Right renal pelvis (tissue), 4 donors: ENCODE measurements around the gene DDC. TPM values are rescaled to one million over a fixed set of nuclear protein-coding genes. Genes with fewer than 3 reads are reported as not detected.
"Not testable (repeated sequence)": the region's sequence is repeated elsewhere in the genome, so short reads cannot be mapped to it uniquely, and the experiment has no call there.

Experiments used
- DNase-seq, 4 donors: peaks; one replicate each; pipeline ENCODE4 v3.0.0-alpha.2; 2013; ENCODE audit warnings: low read depth in 4 of 4, low spot score in 3 of 4, missing footprints in 1 of 4
- polyA plus RNA-seq, 4 donors: library from polyadenylated mRNA; unstranded; fragments of 120-200 nt; gene quantifications; one replicate each; pipeline ENCODE4 v1.2.1, GENCODE V29; 2013; ENCODE audit not compliant: insufficient read length in 4 of 4

The DDC gene
- polyA plus RNA-seq, 4 donors: 83.2 to 113 (median 84.9) TPM

GRCh38 chr7:50529093-50529862 is 35.9 kb downstream of the DDC start:
- no peak for DNase-seq

- DNase-seq: no peak
These were observed 36.7 kb downstream of the DDC start for GRCh38 chr7:50528266-50529092.

- not testable (repeated sequence) for DNase-seq
These were observed 45.9 kb downstream of the DDC start for GRCh38 chr7:50519350-50519749.

GRCh38 chr7:50513166-50513871 is 51.9 kb downstream of the DDC start:
- DNase-seq: no peak

- DNase-seq: no peak
These were observed 52.8 kb downstream of the DDC start for GRCh38 chr7:50512384-50512783.

GRCh38 chr7:50509459-50509858 is 55.7 kb downstream of the DDC start:
- no peak for DNase-seq

- no peak for DNase-seq
These were observed 56.7 kb downstream of the DDC start for GRCh38 chr7:50508471-50508943.

GRCh38 chr7:50507898-50508470 is 57.2 kb downstream of the DDC start:
- DNase-seq: no peak

GRCh38 chr7:50505553-50506210 is 59.5 kb downstream of the DDC start:
- no peak for DNase-seq

- no peak for DNase-seq
These were observed 60.3 kb downstream of the DDC start for GRCh38 chr7:50504646-50505546.

GRCh38 chr7:50502947-50503346 is 62.3 kb downstream of the DDC start:
- DNase-seq: no peak

- DNase-seq: peak; percentile 16 to 36 (median 30)
These were observed 63.1 kb downstream of the DDC start for GRCh38 chr7:50502001-50502684.

GRCh38 chr7:50499092-50499491 is 66.1 kb downstream of the DDC start:
- DNase-seq: no peak

GRCh38 chr7:50497968-50498367 is 67.2 kb downstream of the DDC start:
- no peak for DNase-seq

GRCh38 chr7:50497068-50497642 is 68.0 kb downstream of the DDC start:
- DNase-seq: no peak

GRCh38 chr7:50496569-50496968 is 68.6 kb downstream of the DDC start:
- no peak for DNase-seq

GRCh38 chr7:50495746-50496145 is 69.5 kb downstream of the DDC start:
- no peak for DNase-seq
